ENCODE data around the gene VCAN.

Gene VCAN

GRCh38 chr5:83503662-83504061, 32.1 kb downstream of the VCAN start:
- Mint-ChIP-seq H3K36me3 (ENCODE audit: low read depth) (peaks cover 96% of the 10 kb centered on the region), H3K27ac (no peak overlapping the region), H3K4me3 (no peak overlapping the region), H3K9me3 (peaks cover 33% of the 10 kb centered on the region), H3K4me1 (peaks cover 12% of the 10 kb centered on the region), H3K27me3 (ENCODE audit: low read depth) (no peaks in the 10 kb centered on the region)
- no peak for TF ChIP-seq CTCF (IDR thresholded peaks at IDR 0.05; ENCODE audit: unreplicated experiment in 3 of 3)

GRCh38 chr5:83507431-83507830, 35.9 kb downstream of the VCAN start:
- Mint-ChIP-seq H3K9me3 (peaks cover 17% of the 10 kb centered on the region), H3K27me3 (ENCODE audit: low read depth) (no peaks in the 10 kb centered on the region), H3K27ac (peak overlapping the region in 2 of 3 experiments; percentile 46 to 73), H3K36me3 (ENCODE audit: low read depth) (peaks cover 84% of the 10 kb centered on the region), H3K4me3 (no peak overlapping the region), H3K4me1 (peaks cover 39% of the 10 kb centered on the region)
- TF ChIP-seq CTCF (IDR thresholded peaks at IDR 0.05; ENCODE audit: unreplicated experiment in 3 of 3) = no peak

DNA sequence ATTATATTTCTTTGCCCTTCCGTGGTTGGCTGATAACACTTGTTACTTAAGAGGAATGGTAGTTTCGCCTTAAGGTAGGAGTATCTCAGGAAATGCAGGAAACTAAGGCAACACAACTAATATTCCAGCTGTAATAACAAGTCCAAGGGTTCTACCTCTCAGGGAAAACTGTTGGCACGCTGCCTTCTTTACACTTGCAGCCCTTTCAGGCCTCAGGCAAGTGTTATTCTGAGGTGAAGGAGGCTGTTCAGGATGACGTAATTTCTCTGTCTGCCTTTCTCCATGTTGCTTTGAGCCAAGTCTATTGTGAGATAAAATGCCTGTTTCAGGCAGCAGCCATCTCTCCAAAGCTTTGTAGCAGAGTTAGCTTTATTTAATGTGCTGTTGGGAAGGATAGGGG, 38.0 kb downstream of the VCAN start:
- H3K4me3 Mint-ChIP-seq = peak overlapping the region in 2 of 3 experiments; percentile 33 to 46
- H3K9me3 Mint-ChIP-seq = peaks cover 12% of the 10 kb centered on the region
- H3K27ac Mint-ChIP-seq = peak overlapping the region; percentile 92 to 97 (median 97)
- H3K36me3 Mint-ChIP-seq (ENCODE audit: low read depth) = peaks cover 81% of the 10 kb centered on the region
- no peak for TF ChIP-seq CTCF (IDR thresholded peaks at IDR 0.05; ENCODE audit: unreplicated experiment in 3 of 3)
- H3K4me1 Mint-ChIP-seq = peaks cover 50% of the 10 kb centered on the region
- H3K27me3 Mint-ChIP-seq (ENCODE audit: low read depth) = no peaks in the 10 kb centered on the region

GRCh38 chr5:83510260-83510659, 38.7 kb downstream of the VCAN start:
- H3K4me1 Mint-ChIP-seq = peaks cover 51% of the 10 kb centered on the region
- peaks cover 81% of the 10 kb centered on the region for H3K36me3 Mint-ChIP-seq (ENCODE audit: low read depth)
- no peak for TF ChIP-seq CTCF (IDR thresholded peaks at IDR 0.05; ENCODE audit: unreplicated experiment in 3 of 3)
- peak overlapping the region in 2 of 3 experiments; percentile 31 to 47 for H3K4me3 Mint-ChIP-seq
- H3K27me3 Mint-ChIP-seq (ENCODE audit: low read depth) = no peaks in the 10 kb centered on the region
- peak overlapping the region; percentile 92 to 97 (median 97) for H3K27ac Mint-ChIP-seq
- H3K9me3 Mint-ChIP-seq = peaks cover 6% of the 10 kb centered on the region

GRCh38 chr5:83512061-83512745, 40.7 kb downstream of the VCAN start:
- Mint-ChIP-seq H3K27me3 (ENCODE audit: low read depth) (no peaks in the 10 kb centered on the region), H3K4me3 (no peak overlapping the region), H3K27ac (peak overlapping the region; percentile 15 to 73 (median 71)), H3K4me1 (peaks cover 66% of the 10 kb centered on the region), H3K36me3 (ENCODE audit: low read depth) (peaks cover 76% of the 10 kb centered on the region), H3K9me3 (no peaks in the 10 kb centered on the region)
- TF ChIP-seq CTCF (IDR thresholded peaks at IDR 0.05; ENCODE audit: unreplicated experiment in 3 of 3) = no peak

DNA sequence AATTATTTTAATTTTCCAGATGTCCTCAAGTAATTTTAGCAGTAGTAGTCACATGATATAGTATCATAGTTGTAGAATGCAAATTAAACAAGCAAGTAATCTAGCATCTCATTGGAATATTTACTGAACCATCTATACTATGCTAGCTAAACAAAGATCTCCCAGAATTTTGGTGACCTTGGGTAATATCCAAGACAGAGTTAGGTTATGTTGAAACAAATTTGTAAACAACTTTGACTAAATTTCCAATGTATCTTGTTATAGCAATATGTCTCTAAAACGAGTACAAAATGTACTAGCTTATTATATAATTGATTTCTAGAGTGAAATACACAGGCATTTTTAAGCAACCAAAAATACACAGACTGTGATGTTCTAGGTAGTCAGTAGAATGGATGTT, 41.5 kb downstream of the VCAN start:
- H3K36me3 Mint-ChIP-seq (ENCODE audit: low read depth) = peaks cover 71% of the 10 kb centered on the region
- no peak for TF ChIP-seq CTCF (IDR thresholded peaks at IDR 0.05; ENCODE audit: unreplicated experiment in 3 of 3)
- no peak overlapping the region for H3K4me3 Mint-ChIP-seq
- H3K27ac Mint-ChIP-seq = peak overlapping the region; percentile 73 to 84 (median 75)
- no peaks in the 10 kb centered on the region for H3K9me3 Mint-ChIP-seq
- H3K4me1 Mint-ChIP-seq = peaks cover 62% of the 10 kb centered on the region
- H3K27me3 Mint-ChIP-seq (ENCODE audit: low read depth) = no peaks in the 10 kb centered on the region
